HG02678 (cell line): Measurements from ENCODE around the gene TCP10L.

Experiments used
- ATAC-seq: cut with Tn5 transposase; IDR thresholded peaks from one replicate; pipeline ENCODE4 v1.9.1; 2021; ENCODE audit warnings: mild to moderate bottlenecking, moderate library complexity; ENCODE audit not compliant: unreplicated experiment

TCP10L gene

GRCh38 chr21:32525282-32525681, 60.0 kb downstream of the TCP10L start:
- no peak for ATAC-seq

- no peak for ATAC-seq
Measured at GRCh38 chr21:32523988-32524719, 61.2 kb downstream of the TCP10L start.
